ENCODE data around the gene GRIPAP1. TPM values are rescaled to one million over a fixed set of nuclear protein-coding genes. Genes with fewer than 3 reads are reported as not detected.

Gene GRIPAP1
- polyA plus RNA-seq, 3 donors, result 3.8 to 103 (median 10.7) TPM

DNA sequence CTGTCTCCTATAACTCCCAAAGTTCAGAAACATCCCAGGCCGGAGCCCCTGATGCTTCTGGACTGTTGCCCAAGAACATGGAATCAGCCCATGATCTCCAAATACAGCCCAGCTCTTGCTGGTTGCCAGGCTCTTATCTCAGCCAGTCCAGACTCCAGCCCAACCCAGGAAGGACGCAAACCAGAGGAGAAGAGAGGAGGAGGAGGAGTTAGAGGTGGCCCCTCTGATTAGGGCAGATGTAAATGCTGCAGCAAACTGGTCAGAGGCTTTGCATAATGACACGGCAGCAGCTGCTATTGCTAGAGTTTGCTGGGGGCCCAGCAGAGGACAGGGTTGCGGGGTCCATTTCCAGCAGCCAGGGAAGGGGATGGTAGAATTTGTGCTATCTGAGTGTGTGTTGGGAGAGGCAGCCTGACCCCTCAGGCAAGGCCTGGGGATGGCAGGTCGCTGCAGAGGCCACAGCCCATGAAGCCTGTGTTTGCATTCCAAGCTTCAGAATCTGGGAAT, 40.4 kb downstream of the GRIPAP1 start:
- Histone ChIP-seq H3K4me3 (replicated peaks in 1 of 3; ENCODE audit: low read depth in 2 of 3, low read length in 3 of 3) (no peak overlapping the region), H3K4me2 (replicated peaks; ENCODE audit: extremely low read depth, low read length, poor library complexity, severe bottlenecking) (no peak overlapping the region), H3K9ac (ENCODE audit: insufficient read depth, low read length, poor library complexity, severe bottlenecking) (no peak overlapping the region), H4K20me1 (ENCODE audit: insufficient read depth, low read length) (no peaks in the 10 kb centered on the region), H3K9me3 (replicated peaks in 1 of 2; ENCODE audit: control insufficient read depth in 1 of 2, insufficient read depth in 1 of 2, low read length in 2 of 2) (no peaks in the 10 kb centered on the region), H3K79me2 (ENCODE audit: insufficient read depth, low read length) (peaks cover 6% of the 10 kb centered on the region), H3K27me3 (ENCODE audit: control insufficient read depth in 2 of 2, insufficient read depth in 2 of 2, low read length in 2 of 2) (no peaks in the 10 kb centered on the region), H3K27ac (ENCODE audit: low read depth in 1 of 2, low read length in 2 of 2) (no peak overlapping the region), H3K4me1 (ENCODE audit: control insufficient read depth in 1 of 2, insufficient read depth in 2 of 2, low read length in 2 of 2) (peaks cover 25% of the 10 kb centered on the region in 2 donors), H3K36me3 (replicated peaks in 1 of 2; ENCODE audit: control insufficient read depth in 1 of 2, insufficient read depth in 2 of 2, low read length in 2 of 2) (no peaks in the 10 kb centered on the region), H2AFZ (ENCODE audit: insufficient read depth, low read depth, low read length, poor library complexity, severe bottlenecking) (no peak overlapping the region)
- H3K27ac Mint-ChIP-seq, result peak overlapping the region in 1 of 7 donors; percentile 70
- H3K9me3 Mint-ChIP-seq, result peaks cover 0 to 14% (median 0%) of the 10 kb centered on the region in 7 donors
- WGBS (ENCODE audit: insufficient coverage), result 60% methylated on average over 3 of the region's 5 CpGs
- H3K4me1 Mint-ChIP-seq, result peaks cover 21% of the 10 kb centered on the region
- intact Hi-C loops (cut with micrococcal nuclease), result loop anchor here in 1 of 2 donors (10.0 kb wide), 1 partner anchor 73 kb away; no protein-coding TSS in a partner anchor
- no peak for DNase-seq
- peaks cover 0 to 8% of the 10 kb centered on the region in 2 donors for H3K36me3 Mint-ChIP-seq
- peaks cover 0 to 12% (median 0%) of the 10 kb centered on the region in 3 donors for H3K27me3 Mint-ChIP-seq (ENCODE audit: low read depth in 3 of 3)
- H3K4me3 Mint-ChIP-seq, result no peak overlapping the region
- TF ChIP-seq CTCF (IDR thresholded peaks at IDR 0.05), result no peak

- H4K20me1 ChIP-seq (ENCODE audit: insufficient read depth, low read length), result peaks cover 13% of the 10 kb centered on the region
- no peaks in the 10 kb centered on the region for H3K27me3 ChIP-seq (ENCODE audit: control insufficient read depth in 2 of 2, insufficient read depth in 2 of 2, low read length in 2 of 2)
- H3K9me3 ChIP-seq (replicated peaks in 1 of 2; ENCODE audit: control insufficient read depth in 1 of 2, insufficient read depth in 1 of 2, low read length in 2 of 2), result no peaks in the 10 kb centered on the region
- Mint-ChIP-seq H3K9me3 (peaks cover 0 to 17% (median 0%) of the 10 kb centered on the region in 7 donors), H3K4me3 (peak overlapping the region in 1 of 2 donors; percentile 32), H3K27me3 (ENCODE audit: low read depth in 3 of 3) (peaks cover 0 to 14% (median 0%) of the 10 kb centered on the region in 3 donors), H3K4me1 (peaks cover 34% of the 10 kb centered on the region), H3K27ac (peak overlapping the region; percentile 64 to 85 (median 76)), H3K36me3 (peaks cover 1 to 8% of the 10 kb centered on the region in 2 donors)
- peak overlapping the region; percentile 15 for H3K4me2 ChIP-seq (replicated peaks; ENCODE audit: extremely low read depth, low read length, poor library complexity, severe bottlenecking)
- H3K36me3 ChIP-seq (replicated peaks in 1 of 2; ENCODE audit: control insufficient read depth in 1 of 2, insufficient read depth in 2 of 2, low read length in 2 of 2), result peaks cover 6 to 10% of the 10 kb centered on the region in 2 donors
- no peak overlapping the region for H2AFZ ChIP-seq (ENCODE audit: insufficient read depth, low read depth, low read length, poor library complexity, severe bottlenecking)
- peaks cover 36 to 37% of the 10 kb centered on the region in 2 donors for H3K4me1 ChIP-seq (ENCODE audit: control insufficient read depth in 1 of 2, insufficient read depth in 2 of 2, low read length in 2 of 2)
- H3K27ac ChIP-seq (ENCODE audit: low read depth in 1 of 2, low read length in 2 of 2), result no peak overlapping the region
- peak; percentile 23 to 53 (median 35) for DNase-seq
- no peak overlapping the region for H3K9ac ChIP-seq (ENCODE audit: insufficient read depth, low read length, poor library complexity, severe bottlenecking)
- no CpG with 5 or more reads among the region's 2 CpGs for WGBS (ENCODE audit: insufficient coverage)
- intact Hi-C loops (cut with micrococcal nuclease), result loop anchor here in 1 of 2 donors (10.0 kb wide), 1 partner anchor 75 kb away; no protein-coding TSS in a partner anchor
- H3K79me2 ChIP-seq (ENCODE audit: insufficient read depth, low read length), result peaks cover 19% of the 10 kb centered on the region
- no peak overlapping the region for H3K4me3 ChIP-seq (replicated peaks in 1 of 3; ENCODE audit: low read depth in 2 of 3, low read length in 3 of 3)
- no peak for TF ChIP-seq CTCF (IDR thresholded peaks at IDR 0.05)
Observed at GRCh38 chrX:48960291-48960690, 41.8 kb downstream of the GRIPAP1 start.
